GM18868 (cell line): ENCODE measurements around the gene TMEM107.
A peak's percentile ranks its signal among the peaks of the same experiment; 100 is the strongest.
"Not testable (repeated sequence)": the region's sequence is repeated elsewhere in the genome, so short reads cannot be mapped to it uniquely, and the experiment has no call there.

Source experiments
- ATAC-seq: cut with Tn5 transposase; IDR thresholded peaks from one replicate; pipeline ENCODE4 v1.9.1; 2021; ENCODE audit warnings: mild to moderate bottlenecking, moderate library complexity; ENCODE audit not compliant: unreplicated experiment

The TMEM107 gene

DNA sequence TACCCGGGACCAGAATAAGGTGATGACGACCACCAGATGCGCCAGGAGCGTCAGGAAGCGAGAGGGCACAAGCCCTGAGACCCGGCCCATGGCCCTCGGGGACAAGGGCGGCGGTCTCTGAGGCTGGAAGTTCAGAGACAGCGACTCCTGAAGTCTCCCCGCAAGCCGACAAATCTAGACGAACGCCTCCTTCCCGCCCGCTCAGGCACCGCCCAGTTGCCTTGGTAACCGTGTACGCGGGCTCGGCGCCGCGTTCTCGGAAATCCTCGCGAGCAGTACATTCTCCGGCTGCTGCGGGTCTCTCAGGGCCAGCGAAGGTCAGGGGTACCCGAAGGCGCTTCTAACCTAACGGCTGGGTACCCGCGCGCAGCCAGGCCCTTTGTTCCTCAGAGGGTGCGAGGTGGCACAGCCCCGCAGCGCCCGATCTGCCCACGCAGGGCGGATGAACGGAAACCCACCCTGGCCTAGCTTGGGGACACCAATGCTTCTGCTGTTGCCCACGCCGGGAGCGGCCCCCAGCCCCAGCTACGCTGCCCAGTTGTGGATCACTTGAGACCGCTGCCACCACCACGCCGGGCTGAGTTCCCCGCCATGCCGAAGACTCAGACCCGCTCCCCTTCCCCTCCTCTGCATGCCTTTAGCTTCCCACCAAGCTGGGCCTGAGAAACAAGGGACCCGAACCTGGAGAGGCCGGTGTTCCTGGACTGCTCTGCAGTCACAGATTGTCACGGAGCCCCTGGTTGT is at the start of gene TMEM107:
TMEM107 (minus strand) TSS at position 184 of the 744 bp plus-strand sequence; CDS start at position 90, 94 bp downstream.
- ATAC-seq, result peak; percentile 57

DNA sequence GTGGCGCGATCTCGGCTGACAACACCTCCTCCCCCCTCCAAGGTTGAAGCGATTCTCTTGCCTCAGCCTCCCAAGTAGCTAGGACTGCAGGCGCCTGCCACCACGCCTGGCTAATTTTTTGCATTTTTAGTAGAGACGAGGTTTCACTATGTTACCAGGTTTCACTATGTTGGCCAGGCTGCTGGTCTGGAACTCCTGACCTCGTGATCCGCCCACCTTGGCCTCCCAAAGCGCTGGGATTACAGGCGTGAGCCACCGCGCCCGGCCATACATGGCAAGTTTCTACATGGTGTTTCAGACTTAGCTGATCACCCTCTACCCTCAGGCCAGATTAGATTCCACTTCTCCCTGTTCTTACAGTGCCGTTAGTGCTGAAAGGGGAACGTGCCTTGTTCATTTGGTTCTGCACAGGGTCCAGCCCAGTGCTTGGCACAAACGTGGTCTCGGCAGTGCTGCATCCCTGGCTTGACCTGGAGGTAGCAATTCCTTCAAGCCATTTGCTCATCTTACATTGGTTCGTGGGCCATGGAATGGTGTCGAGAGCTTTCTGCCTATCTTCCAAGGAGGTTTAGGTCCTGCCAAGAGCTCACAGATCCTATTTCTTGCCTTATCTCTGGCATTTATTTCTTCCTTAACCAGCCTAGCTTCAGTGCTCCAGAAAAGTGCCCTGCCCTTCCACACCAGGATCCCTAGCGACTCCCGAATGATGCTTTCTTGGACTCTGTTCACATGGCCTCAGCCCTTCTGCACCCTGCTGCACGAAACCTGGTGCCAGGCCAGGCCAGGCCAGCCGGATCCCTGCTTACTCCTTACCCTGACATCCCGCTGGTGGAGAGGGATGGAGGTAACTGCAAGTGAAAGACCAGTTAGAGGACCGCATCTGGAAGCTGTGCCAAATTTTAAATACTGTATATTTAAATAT is 49.0 kb upstream of the TMEM107 start:
- no peak for ATAC-seq

DNA sequence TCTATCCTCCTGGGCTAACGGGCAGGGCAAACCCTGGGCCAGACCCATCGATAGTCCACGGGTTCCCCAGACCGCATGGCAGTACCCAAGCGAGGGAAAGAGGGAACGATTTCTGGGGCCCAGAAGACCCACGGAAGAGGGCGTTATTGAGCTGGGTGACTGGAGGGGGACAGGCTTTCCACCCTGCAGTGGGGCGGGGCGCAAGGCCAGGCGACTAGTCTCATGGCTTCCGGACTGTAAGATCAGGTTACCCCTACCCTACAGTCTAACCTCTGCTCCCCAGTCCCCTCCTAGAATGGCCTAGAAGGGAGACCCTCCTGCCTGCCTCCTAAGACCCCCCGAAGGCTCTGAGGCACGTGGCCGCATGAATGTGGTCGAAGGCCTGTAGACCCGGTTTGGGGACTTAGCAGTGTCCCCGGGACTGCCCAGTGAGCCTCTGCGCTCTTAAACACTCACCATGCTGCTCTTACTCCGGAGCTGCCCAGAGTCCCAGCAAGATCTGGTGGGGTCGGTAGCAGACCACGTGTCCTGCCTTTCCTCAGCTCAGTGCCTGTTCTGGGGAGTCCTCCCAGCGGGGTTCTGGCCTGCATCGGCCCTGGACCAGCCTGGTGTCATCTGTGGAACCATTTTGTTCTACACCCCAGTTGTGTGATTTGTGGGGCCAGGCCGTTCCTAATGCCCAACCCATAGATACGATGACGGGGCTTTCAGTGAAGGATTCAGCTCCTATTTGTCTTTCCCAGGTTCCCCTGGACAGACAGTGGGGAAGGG is 47.4 kb upstream of the TMEM107 start:
- ATAC-seq, result no peak

DNA sequence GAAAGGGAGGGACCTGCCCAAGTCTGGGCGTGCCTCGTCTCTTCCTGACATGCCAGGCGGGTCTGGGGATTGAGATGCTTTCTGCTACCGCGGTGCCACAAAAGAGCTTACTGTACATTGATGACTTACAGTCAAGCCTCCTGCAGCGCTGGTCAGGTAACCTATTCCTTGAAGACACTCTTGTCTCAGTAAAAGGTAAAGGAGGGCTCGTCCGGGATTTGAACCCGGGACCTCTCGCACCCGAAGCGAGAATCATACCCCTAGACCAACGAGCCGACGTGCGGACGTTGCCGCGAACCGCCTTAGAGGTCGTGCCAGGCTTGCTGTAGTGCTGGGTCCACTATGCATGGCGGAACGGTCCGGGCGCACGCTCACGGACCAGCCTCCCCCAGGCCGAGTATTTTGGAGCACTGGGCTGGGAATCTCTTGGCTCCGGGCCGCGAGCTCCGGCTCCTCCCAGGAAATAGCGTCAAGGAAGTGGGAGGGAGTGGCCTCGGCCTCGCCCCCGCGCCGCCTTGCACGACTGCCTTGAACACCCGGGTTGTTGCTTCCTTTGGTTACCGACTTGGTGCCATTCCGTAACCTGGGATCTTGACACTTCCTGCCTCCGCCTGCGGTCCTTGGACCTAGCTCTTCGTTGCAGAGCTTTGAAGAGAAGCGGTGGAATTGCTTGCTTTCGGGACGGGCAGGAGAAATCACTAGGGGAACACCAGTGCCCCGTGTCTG is 46.6 kb upstream of the TMEM107 start:
- ATAC-seq, result peak; percentile 30

DNA sequence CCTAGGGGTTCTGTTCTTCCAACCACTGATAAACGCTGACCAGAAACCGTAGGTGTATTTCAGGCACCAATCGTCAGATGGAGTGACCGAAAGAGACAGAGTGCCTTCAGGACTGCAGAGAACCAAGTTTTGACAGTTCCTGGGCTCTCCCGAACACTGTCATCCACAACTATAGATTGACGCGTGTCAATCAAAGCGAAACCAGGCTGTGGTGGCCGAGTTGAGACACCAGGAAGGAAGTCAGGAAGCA is 46.1 kb upstream of the TMEM107 start:
- ATAC-seq, result no peak

DNA sequence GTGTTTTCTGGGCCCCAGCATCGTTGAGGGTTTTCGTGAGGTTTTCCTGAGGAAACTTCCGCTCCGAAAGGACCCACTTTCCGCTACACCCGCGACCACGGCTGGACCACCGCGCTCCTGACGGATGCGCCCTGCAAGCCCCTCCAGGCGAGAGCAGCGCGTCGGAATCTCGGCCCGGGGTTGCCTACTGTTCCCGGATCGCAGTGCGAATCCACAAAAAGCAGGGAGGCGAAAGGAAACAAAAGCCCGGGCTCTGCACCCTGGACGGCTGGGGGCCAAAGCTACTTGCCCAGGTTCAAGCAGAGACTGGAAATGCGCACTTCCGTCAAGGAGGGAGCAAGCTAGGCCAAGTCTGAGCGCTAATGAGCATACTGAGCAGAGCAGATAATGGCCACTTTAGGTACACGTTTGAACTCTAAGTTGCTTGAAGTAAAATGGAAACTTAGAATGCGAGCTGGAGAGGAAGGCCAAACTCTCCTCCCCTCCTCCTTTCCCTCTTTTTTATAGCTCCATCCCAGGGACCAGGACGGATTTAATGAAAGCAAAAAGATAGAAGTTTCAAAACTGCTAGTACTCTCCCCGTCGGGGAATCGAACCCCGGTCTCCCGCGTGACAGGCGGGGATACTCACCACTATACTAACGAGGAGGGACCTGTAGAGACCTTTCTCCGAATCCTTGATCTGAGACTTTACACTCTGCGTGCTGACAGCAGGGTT is 45.6 kb upstream of the TMEM107 start:
- ATAC-seq, result peak; percentile 34

DNA sequence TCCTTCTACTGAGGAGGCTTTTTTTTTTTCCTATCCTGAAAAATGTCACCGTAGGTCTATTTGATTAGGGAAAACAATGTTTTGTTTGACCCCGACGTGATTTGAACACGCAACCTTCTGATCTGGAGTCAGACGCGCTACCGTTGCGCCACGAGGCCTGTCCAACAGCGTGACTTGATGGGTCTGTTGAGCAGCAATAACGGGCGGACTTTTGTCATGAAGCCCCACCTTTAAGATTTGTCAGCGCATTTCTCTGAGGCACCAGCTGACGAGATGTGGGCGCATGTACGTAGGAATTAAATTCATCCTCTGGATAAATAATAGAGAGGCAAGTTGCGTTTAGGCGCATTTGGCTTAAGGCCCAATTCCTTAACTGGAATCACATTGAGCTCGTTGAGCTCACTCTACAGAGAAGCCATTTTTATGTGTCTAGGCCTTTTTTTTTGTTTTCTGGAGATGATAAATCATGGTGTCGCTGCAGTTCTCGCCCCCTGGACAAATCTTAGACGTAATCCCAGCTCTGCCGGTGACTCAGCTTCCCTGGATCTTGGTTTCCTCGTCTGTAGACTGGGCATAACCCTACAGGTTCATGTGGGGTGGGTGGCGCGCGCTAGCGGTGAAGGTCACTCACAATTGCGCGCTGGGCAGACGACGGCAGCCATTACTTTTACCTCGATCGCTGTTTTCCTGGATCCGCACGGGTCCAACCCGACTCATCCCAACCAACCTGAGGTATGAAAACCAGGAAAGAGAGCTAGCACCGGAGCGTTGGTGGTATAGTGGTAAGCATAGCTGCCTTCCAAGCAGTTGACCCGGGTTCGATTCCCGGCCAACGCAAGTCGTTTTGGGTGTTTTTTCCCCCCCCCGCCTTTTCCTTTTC is 44.8 kb upstream of the TMEM107 start:
- ATAC-seq, result peak; percentile 16

DNA sequence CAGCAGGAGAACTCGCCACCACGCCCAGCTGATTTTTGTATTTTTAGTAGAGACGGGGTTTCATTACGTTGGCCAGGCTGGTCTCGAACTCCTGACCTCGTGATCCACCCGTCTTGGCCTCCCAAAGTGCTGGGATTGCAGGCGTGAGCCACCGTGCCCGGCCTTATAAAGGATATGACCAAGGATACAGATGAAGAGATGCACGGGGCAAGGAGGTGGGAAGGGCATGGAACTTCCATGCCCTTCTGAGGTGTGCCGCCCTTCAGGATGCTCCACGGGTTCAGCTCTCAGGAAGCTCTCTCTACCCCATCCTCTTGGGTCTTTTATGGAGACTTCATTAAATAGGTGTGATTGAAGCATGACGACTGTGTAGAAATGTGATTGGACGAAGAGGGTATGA is 37.8 kb upstream of the TMEM107 start:
- ATAC-seq, result not testable (repeated sequence)

DNA sequence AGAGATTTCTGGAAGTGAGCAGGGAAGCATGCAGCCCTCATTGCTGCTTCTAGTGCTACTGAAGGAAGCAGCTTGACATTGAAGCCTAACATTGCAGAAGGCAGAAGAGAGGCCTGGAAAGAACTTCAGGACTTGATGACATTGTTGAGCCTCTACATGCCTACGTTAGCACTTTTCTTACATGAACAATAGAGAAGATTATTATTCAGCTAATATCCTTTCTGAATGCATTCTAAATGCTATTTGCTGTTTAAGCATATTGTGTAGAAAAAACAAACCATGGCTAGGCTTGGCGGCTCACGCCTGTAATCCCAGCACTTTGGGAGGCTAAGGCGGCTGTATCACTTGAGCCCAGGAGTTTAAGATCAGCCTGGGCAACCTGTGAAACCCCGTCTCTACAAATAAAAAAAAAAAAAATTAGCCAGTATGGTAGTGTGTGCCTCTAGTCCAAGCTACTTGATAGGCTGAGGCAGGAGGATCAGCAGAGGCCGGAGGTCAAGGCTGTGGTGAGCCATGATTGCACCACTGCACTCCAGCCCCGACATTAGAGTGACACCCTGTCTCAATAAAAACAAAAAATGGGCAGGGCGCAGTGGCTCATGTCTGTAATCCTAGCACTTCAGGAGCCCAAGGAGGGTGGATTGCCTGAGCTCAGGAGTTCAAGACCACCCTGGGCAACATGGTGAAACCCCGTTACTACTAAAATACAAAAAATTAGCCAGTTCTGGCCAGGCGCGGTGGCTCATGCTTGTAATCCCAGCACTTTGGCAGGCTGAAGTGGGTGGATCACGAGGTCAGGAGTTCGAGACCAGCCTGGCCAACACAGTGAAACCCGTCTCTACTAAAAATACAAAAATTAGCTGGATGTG is 36.4 kb upstream of the TMEM107 start:
- no peak for ATAC-seq

DNA sequence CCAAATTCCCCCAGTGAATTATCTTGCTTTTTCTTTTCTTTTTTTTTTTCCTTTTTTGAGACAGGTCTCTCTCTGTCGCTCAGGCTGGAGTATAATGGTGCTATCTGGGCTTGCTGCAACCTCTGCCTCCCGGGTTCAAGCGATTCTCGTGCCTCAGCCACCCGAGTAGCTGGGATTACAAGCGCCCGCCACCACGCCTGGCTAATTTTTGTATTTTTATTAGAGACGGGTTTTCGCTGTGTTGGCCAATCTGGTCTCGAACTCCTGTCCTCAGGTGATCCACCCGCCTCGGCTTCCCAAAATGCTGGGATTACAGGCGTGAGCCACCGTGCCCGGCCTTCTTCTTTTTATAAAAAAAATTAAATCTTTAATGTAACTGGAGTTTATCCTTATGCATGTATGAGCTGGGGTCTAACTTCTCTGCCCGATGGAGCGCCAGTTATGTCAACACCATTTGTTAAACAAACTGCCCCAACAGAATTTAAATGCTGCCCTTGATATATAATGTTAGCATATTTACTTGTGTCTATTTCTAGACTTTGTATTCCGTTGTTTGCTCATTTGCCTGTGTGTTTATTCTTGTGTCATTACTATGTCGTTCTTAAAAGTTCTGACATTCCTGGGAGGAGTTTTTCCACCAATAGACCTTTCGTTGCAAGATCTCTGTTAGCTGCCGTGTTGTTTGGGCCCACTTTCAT is 34.7 kb upstream of the TMEM107 start:
- ATAC-seq, result peak; percentile 24

DNA sequence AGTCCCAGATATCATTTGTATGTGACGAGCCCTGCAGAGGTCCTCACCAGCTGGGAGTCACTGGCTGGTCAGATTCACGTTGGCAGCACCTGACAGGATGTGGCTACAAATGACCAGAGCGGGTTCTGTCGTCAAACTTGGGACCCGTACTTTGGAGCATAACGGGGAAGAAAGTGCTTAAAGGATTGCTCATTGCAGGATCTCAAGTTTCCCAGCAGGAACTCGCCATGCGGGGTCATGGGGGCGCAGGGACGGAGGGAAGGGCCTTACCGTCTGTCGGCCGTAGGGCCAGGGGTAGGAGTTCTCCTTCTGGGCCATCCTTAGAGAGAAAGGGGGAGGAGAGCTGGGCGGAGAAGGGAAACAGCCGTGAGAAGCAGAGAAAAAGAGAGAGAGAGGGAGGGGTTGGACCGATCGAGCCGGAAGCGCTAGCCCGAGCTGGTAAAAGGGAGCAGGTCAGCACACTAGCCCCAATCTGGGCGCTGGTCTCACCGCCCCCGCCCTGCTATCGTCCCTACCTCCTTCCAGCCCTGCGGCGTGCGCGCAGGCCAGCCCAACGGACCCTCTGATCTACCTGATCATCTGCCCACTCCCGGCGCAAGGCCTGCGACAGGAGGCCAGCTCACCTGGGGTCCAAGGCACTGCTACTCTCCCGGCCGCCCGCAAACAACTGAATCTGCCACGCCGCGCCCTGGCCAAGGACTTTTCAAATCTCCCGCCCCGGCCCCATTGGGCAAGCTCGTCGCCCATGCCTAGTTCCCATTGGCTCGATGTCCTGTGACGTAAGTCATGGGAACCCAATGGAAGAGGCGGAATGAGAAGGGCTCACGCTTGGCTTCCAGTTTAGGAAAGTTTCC is 34.0 kb upstream of the TMEM107 start, which contains the start of gene AURKB:
AURKB (minus strand) TSS at position 669 of the 854 bp plus-strand sequence; CDS start at position 318, 351 bp downstream.
- peak; percentile 92 for ATAC-seq

DNA sequence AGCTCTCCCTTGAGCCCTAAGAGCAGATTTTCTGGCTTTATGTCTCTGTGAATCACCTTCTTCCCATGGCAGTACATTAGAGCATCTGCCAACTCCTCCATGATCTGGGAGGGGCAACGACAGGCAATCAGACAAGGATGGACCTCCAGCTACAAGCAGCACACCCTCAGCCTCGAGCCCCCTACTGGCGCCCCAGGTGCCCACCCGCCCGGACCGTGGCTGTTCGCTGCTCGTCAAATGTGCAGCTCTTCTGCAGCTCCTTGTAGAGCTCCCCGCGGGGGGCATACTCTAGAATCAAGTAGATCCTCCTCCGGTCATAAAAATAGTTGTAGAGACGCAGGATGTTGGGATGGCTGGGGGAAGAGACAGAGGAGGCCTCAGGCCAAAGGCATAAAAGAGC is 30.4 kb upstream of the TMEM107 start:
- ATAC-seq, result no peak

DNA sequence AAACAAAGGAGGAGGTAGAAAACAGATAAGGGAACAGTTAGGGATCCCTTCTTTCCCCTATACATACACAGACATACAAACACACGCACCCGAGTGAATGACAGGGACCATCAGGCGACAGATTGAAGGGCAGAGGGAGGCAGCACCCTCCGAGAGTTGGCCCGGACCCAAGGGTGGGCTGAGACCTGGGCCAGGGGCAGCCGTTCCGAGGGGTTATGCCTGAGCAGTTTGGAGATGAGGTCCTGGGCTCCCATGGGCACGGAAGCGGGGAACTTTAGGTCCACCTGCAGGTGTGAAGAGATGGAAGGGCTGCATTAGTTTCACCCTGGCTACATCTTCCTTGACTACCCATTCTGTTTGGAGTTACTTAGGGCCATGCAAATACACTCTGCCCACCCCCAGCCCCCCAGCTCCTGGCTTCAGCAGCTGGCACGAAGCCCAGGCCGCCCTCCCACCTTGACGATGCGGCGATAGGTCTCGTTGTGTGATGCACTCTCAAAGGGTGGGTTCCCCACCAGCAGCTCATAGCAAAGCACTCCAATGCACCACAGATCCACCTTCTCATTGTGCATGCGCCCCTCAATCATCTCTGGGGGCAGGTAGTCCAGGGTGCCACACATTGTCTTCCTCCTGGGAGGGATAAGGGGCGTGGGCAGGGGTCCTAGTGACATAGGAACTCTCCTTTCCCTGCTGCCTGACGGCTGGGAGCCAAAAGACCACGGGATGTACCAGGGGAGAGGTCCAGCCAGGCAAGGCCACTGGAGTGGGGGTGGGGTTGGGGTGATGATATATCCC is 28.8 kb upstream of the TMEM107 start:
- ATAC-seq, result no peak

DNA sequence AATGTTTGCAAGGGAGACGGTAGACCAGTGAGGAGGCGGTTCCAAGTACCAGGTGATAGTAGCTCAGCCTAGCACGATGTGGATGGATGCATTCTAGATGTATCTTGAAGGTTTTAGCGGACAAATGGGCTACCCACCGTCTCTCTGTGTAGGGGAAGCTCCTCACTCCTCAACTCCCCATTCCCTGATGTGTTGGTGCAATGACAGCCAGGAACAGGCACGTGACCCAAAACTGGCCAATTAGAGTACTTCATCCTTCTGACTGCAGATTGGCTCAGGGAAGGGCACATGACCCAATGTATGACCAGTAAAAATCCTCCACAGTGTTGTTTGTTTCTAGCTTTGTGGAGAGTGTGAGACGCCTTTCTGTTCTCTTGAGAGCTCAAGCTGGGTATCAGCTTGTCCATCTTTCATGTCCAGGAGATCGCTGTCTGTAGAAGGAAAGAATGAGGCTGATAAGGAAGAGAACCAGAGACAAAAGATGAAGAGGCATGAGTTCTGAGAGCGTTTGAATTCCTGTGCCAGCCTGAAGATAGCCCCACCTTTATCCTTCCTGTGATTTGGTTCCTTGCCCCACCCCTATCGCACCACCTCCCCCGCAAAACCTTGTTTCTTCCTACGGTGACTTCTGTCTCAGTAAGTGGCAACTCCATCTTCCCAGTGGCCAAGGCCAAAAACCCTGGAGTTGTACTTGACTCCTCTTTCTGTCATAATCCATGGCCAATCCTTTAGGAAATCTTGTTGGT is 16.1 kb upstream of the TMEM107 start:
- peak; percentile 27 for ATAC-seq

DNA sequence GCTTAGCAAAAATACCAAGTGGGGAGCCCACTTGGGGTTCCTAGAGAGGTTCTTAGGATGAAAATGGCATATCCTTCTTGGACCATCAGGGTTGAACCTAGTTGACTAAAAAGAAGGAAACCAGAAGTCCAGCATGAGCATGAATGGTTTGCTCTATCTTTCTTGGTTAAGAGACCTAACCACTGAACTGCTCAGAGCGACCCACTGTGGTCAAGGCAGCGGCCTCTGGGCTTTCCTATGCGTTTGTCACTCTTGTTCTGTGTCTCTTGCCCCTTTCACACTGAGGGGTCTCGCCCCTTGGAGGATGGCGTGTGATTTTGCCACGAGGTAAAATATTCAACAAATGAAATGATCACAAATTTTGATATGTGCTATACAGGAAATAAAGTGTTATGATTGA is 14.3 kb upstream of the TMEM107 start:
- no peak for ATAC-seq
